COLO829 (cell line): ENCODE data around the gene KRTAP5-8.
"Not testable (repeated sequence)": the region's sequence is repeated elsewhere in the genome, so short reads cannot be mapped to it uniquely, and the experiment has no call there.

Source experiments
- DNase-seq: peaks from one replicate; pipeline ENCODE4 v3.0.0; 2012; ENCODE audit warnings: low spot score

The KRTAP5-8 gene

DNA sequence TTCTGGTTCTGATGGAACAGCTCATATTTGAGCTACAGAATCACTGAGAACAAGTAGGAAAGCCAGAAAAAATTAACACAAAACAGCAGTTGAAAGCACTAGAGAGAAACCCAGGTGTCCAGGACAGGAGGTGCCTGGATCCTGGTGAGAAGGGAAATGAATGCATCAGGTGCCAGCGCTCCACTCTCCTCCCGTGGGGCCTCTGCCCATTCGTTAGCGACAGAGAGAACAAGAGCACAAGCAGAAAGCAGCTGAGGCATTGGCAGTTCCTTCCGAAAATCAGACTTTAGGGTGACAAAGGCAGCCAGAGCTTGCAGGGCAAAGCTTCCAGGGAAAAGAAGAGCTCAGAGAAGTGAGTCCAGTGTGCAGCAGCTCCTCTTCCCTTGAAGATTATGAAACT is 30.7 kb upstream of the KRTAP5-8 start:
- no peak for DNase-seq

DNA sequence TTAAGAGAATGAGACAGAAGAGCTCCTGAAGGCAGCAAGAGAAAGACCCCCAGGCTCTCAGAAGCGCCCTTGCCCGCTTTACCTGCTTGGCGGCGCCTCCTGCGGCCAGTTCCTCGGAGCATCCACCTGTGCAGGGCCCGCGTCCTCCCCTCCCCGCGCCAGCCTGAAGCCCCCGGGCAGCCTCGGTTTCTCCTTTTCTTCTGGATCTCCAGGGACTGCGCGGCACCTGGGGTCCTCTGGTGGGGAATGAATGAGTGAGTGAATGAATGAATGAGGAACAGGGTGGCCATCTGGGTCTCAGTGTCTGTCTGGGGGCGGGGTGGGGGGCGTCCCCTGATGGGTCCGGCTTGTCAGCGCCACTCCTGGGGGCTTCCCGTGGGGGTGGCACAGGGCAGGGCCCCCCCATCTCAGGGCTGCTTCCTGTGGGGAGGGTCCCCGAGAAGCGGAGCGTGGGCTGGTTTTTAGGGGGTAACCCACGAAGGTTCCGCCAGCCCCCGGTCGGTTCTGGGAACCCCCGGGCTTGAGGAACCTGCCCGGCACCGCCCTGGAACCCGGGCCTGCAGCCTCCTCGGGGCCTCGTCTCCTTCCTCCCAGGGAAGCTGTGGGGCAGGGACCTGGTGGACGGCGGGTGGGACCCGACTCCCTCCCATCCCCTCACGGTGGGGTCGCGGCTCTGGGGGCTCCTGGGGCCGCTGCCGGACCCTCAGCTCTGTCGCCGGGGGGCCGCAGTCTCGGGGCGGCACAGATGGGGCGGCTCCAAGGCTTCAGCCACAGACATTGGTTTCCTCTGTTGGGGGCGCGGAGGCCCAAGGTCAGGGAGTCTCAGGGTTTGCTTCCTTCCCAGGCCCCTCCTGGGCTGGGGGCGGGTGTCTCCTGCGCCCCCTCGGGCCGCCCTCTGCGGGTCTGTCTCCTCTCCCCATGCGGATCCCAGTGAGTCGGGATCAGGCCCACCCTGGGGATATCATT is 19.0 kb upstream of the KRTAP5-8 start:
- no peak for DNase-seq

DNA sequence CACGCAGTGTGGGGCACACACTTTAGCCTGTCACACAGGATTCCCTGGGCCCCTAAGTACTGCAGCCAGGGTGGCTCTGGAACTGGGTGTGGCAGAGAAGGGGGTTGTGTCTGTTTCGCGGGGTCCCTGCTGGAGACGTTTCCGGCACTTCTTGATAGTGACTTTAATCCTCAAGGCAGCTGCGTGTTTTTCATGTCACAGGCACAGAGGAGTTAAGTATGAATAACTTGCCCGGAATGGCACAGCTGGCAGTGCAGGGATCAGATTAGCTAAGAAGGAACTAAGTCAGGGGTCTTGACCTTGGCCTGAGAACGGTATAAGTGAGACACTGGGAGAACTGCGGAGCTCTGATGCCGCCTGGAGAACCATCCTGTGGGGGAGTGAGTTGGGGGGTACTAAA is 18.3 kb upstream of the KRTAP5-8 start:
- DNase-seq: no peak

DNA sequence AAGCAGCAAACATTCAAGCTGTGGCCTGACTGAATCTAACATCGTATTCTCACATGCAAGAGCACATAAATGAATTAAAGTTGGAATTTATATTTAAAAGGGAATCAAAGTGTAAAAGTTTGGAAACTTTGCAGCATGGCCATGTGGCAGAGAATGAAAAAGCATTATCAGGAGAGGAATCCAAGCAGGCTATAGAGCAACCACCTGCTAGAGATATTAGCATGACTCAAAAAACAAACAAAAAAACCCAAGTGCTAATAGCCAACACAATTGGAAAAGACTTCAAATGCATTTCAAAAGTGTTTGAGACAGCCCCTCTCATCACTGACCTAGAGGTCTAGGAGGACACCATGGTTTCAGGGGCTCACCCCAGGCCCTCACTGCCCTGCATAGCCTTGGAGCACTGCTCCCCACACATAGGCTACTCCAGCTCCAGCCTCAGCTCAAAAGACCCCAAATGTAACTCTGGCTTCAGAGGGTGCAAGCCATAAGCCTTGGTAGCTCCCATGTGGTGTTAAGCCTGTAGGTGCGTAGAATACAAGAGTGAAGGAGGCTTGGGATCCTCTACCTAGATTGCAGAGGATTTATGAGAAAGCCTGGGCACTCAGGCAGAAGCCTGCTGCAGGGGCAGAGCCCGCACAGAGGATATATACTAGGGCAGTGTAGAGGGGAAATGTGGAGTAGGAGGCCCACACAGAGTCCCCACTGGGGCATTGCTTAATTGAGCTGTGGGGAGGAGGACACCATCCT is 12.5 kb upstream of the KRTAP5-8 start:
- no peak for DNase-seq

DNA sequence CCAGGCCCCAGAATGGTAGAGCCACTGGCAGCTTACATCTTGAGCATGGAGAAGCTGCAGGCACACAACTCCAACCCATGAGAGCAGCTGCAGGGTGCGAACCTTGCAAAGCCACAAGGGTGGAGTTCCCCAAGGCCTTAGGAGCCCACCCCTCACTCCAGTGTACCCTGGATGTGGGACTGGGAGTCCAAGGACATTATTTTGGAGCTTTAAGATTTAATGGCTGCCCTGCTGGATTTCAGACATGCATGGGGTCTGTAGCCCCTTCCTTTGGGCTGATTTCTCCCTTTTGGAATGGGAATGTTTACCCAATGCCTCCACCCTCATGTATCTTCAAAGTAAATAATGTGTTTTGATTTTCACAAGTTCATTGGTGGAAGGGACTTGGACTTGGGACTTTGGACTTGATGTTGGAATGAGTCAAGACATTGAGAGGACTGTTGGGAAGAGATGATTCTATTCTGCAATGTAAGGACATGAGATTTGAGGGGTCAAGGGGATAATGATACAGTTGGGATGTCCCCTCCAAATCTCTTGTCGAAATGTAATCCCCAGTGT is 11.8 kb upstream of the KRTAP5-8 start:
- no peak for DNase-seq

DNA sequence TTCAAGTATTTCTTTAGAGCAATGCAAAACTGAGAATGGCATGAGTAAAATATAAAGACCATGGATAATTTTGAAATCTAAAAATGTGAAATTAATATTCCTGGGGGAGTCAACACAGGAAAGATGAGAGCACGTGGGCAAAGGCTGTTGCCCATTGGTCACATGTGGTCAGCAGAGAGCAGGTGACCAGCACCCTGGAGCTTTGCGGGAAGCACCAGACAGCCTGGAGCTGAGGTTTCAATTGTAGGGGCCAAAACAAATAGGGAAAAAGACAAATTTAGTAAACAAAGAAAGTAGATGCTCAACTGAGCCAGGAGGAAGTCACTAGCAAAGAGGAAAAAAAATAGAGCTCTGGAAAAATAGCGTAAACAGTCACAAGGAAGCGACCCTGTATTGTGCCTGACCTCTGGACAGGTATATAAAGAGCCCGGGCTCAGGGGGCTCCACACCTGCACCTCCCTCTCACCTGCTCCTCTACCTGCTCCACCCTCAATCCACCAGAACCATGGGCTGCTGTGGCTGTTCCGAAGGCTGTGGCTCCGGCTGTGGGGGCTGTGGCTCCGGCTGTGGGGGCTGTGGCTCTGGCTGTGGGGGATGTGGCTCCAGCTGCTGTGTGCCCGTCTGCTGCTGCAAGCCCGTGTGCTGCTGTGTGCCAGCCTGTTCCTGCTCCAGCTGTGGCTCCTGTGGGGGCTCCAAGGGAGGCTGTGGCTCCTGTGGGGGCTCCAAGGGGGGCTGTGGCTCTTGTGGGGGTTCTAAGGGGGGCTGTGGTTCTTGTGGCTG is 10.8 kb upstream of the KRTAP5-8 start, which contains the start of gene KRTAP5-7:
TSS of gene KRTAP5-7 (plus strand) at position 472 of the 780 bp plus-strand sequence. CDS start at position 506, 34 bp downstream.
- DNase-seq: not testable (repeated sequence)

DNA sequence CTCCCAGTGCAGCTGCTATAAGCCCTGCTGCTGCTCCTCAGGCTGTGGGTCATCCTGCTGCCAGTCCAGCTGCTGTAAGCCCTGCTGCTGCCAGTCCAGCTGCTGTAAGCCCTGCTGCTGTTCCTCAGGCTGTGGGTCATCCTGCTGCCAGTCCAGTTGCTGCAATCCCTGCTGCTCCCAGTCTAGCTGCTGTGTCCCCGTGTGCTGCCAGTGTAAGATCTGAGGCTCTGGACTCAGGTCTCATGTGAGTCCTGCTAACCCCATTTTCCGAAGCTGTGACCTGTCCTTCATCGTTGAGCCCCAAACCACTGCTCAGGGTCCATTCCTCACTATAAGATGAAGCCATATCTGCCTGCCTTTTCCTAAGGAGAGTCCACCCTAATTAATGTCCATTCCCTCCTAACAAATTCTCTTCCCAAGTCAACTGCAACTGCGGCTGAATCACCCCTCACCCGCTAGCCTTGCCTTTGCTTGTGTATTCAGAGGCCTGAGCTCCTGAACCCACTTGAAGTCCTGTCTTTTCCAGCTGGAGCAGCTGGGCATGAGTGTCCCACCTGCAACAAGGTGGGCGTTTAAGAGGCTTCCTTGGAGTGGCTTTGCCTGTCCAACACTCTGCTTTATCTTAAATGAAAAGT is 10.1 kb upstream of the KRTAP5-8 start:
- DNase-seq: no peak

DNA sequence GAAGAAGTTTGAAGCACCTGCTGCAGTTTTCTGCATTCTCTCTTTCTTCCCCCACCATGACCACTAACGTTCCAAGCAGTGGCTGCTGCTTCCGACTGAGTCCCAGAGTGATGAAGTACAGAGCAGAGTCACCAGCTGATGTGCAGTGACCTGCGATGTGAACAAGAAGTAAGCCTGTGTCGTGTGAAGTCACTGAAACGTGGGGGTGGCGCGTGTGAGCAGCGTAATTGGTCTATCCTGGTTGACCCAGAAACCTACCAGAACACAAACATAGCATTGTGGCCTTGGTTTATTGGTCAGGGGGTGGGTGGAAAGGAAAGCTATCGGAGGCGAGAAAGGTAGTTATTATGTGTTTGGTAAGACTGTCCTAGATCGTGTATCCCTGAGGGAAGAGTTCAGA is 7.2 kb upstream of the KRTAP5-8 start:
- no peak for DNase-seq

DNA sequence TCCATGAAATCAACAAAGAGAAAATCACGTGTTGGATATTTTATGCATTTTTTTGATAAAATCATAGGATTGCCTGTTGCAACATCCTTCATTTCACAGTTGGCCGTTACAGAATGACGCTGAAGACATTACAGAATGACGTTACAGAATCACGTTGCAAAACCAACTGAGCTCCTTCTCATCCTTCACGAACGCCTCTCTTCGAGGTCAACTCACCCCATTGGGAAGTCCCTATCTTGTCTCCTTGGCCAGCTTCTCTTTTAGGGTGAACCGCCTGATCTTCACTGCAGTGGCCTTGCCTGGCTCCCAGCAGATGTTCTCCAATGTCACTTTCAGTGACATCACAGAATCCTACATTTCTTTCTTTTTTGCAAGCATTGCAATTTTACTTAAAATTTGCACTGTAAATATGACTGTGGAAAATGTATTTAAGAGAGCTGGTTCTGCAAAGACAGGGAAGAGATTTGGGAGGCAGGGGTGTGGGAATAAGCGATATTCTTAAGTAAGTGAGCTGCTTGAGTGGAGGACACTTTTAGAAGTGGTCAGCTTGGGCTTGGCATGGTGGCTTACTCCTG is 5.7 kb upstream of the KRTAP5-8 start:
- no peak for DNase-seq

DNA sequence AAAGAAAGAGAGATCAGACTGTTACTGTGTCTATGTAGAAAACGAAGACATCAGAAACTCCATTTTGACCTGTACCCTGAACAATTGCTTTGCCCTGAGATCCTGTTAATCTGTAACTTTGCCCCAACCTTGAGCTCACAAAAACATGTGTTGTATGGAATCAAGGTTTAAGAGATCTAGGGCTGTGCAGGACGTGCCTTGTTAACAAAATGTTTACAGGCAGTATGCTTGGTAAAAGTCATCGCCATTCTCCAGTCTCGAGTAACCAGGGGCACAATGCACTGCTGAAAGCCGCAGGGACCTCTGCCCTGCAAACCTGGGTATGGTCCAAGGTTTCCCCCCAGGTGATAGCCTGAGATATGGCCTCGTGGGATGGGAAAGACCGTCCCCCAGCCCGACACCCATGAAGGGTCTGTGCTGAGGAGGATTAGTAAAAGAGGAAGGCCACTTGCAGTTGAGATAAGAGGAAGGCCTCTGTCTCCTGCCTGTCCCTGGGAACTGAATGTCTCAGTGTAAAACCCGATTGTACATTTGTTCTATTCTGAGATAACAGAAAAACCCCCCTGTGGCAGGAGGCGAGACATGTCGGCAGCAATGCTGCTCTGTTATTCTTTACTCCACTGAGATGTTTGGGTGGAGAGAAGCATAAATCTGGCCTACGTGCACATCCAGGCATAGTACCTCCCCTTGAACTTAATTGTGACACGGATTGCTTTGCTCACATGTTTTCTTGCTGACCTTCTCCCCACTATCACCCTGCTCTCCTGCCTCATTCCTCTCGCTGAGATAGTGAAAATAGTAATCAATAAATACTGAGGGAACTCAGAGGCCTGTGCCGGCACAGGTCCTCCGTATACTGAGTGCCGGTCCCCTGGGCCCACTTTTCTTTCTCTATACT is 2.9 kb upstream of the KRTAP5-8 start:
- DNase-seq: not testable (repeated sequence)

DNA sequence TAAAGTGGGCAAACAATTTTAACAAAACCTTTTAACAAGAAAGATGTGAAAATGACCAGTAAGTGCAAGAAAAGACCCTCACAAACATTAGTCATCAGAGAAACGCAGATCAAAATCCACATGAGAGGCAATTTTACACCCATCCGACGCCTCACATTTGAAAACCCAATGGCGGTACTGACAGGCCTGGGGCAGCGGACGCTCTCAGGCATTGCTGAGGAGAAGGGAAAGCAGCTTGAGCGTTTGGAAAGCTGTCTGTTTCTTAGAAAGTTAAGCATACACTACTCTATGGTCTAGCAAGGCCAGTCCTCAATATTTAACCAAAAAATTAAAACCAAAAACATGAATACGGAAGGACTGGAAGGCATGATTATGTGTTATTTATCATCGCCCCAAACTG is 2.0 kb upstream of the KRTAP5-8 start:
- DNase-seq: no peak

DNA sequence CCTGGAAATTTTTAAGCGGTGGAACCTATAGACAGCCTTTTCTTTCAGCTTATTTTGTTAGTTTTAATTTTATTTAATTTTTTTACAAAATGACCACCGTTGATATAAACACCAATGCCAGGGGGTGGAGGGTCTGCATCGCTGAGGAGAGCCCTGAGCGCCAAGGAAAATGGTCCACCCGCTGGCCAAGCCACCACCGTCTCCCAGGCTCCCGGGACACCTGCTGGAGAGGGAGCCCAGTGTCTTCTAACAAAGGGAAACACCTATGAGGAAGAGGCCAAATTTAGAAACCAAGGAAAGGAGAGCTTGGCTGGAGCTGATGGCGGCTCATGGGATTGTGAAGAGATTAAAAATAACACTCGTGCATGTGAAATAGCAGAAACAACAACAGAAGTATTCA is 288 bp upstream of the KRTAP5-8 start:
- DNase-seq: no peak

DNA sequence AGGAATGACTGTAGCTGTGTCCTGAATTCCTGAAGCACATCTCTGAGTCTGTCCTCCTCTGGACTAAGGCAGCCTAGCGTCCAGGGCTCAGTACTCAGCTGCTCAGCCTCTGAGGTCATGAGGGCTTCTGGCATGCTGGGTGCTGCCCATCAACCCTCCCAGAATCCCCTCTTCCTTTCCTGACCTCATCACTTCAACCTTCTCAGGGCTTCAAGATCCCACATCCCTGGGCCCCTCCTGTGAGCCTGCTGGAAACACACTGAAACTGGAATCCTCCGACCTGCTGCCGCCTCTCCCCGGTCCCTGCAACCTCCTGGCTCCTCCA is 803 bp downstream of the KRTAP5-8 start:
- DNase-seq: no peak

DNA sequence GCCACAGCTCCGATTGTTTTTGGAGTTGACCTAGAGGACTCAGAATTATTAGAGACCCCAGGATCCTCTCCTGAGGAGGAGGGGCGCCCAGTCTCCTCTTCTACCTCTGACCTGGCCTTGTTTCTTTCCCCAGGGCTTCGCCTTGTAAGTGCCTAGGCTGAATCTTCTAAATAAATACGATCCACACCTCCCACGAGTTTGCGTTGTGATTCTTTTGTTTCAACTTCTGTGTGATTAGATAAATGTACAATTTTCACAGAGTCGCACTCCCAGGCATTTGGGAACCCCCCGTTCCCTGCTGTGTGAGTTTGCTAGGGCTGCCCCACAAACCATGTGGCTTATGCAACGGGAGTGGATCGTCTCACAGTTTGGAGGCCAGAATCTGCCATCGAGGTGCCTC is 1.2 kb downstream of the KRTAP5-8 start:
- no peak for DNase-seq

DNA sequence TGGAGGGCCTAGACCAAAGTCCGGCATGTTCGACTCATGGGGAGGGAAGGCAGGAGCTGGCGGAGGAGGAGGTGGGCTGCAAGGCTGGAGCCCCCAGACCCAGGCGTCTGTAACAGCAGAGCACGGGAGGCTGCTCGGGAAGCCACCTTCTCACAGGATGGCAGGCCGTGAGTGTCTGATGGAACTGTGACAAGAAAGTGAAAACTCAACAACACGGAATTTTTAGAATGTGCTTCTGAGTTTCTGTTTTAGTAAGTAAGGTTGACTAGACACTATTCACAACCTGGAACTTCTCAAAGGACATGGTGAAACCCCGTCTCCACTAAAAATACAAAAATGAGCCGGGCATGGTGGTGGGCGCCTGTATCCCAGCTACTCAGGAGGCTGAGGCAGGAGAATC is 2.1 kb downstream of the KRTAP5-8 start:
- not testable (repeated sequence) for DNase-seq

DNA sequence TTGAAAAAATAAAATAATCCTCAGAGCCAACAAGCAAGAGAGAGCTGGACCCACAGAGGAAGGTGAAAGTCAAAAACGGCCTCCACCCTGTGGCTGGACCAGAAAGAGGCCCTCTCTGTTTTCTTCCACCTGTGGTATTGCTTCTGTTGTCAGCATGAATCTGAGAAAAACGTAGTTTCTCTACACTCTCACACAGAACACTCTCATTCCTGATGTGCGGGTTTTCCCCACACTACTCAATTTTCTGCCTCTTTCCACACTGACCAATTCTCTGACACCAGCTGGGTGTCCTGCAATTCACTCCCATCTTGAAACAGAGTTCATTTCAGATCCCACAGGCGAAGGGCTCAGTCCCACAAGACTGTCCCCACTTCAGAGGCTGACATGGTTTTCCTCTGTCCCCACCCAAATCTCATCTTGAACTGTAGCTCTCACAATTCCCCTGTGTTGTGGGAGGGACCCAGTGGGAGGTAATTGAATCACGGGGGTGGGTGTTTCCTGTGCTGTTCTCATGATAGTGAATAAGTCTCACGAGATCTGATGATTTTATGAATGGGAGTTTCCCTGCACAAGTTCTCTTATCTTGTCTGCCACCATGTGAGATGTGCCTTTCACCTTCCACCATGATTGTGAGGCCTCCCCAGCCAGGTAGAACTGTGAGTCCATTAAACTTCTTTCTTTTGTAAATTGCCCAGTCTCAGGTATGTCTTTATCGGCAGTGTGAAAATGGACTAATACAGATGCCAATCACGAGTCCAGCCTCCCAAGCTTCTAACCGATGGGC is 2.9 kb downstream of the KRTAP5-8 start:
- DNase-seq: not testable (repeated sequence)

DNA sequence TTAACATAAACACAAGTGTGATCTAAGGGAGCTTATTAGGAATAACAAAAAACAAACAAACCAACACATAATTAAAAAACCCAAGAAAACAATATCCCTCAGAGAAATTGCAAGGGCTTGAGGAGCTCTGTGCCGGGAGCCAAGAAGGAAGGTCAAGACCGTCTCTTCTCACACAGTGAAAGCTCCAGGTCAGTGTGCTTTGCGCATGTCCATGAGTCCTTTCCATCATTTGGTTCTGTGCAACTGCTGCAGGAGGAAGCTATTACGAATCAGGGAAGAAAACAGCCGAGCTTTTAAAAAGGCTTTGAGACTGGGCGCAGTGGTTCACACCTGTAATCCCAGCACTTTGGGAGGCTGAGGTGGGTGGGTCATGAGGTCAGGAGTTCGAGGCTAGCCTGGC is 4.6 kb downstream of the KRTAP5-8 start:
- DNase-seq: no peak

DNA sequence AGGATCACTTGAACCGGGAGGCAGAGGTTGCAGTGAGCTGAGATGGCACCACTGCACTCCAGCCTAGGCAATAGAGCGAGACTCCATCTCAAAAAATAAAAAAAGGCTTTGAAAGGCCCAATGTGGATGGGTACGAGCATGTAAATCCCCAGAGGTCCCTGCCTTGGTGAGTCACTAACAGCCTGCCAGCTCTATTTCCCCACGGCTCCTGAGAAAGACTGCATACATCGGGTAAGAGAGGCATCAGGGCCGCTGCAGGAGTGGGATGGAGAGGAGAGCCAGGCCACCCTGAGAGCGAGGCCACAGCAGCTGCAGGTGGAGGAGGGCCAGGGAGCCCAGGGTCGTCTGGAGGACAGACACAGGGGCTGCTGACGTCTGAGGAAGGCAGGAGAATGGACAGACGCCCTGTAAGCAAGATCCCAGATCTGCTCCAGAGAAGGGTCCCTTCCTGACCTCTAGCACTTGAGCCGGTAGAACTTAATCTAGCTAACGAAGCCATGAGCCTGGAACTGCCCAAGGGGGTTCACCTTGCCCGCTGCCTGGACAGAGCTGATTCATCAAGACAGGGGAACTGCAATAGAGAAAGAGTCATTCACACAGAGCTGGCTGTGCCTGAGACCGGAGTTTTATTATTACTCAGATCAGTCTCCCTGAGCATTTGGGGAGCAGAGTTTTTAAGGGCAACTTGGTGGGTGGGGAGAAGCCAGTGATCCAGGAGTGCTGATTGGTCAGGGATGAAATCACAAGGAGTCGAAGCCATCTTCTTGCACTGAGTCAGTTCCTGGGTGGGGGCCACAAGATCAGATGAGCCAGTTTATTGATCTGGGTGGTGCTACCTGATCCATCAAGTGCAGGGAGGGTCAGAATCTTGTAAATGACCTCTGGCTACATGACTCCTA is 5.3 kb downstream of the KRTAP5-8 start:
- no peak for DNase-seq
